Measurements from ENCODE around the gene DRC7.

DNA sequence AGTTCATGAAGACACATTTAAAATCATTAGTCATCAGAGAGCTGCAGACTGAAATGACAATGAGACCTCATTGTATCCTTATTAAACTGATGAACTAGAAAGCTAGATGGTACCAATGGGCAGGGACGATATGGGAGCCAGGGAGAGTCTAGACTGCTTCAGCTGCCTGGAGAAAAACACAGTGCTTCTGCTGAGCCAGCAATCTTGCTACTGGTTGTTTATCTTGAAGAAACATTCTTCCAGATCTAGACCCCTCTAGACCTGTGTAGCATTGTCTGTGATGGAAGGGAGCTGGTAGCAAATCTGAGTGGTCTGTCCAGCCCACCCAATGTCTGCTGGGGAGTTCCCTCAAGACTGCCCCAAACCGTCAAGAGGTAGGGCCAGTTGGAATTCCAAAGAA is 2.0 kb upstream of the DRC7 start:
- TF ChIP-seq, protein P1, sequence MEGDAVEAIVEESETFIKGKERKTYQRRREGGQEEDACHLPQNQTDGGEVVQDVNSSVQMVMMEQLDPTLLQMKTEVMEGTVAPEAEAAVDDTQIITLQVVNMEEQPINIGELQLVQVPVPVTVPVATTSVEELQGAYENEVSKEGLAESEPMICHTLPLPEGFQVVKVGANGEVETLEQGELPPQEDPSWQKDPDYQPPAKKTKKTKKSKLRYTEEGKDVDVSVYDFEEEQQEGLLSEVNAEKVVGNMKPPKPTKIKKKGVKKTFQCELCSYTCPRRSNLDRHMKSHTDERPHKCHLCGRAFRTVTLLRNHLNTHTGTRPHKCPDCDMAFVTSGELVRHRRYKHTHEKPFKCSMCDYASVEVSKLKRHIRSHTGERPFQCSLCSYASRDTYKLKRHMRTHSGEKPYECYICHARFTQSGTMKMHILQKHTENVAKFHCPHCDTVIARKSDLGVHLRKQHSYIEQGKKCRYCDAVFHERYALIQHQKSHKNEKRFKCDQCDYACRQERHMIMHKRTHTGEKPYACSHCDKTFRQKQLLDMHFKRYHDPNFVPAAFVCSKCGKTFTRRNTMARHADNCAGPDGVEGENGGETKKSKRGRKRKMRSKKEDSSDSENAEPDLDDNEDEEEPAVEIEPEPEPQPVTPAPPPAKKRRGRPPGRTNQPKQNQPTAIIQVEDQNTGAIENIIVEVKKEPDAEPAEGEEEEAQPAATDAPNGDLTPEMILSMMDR (IDR thresholded peaks at IDR 0.05; ENCODE audit: low read depth, low read length): no peak
- TF ChIP-seq EZH2phosphoT487 (IDR thresholded peaks at IDR 0.05; ENCODE audit: low read depth): no peak

All from OCI-LY3 (cell line).